AG04450 (cell line): Measurements from ENCODE around the gene MSANTD2. TPM values are rescaled to one million over a fixed set of nuclear protein-coding genes. Genes with fewer than 3 reads are reported as not detected.

Experiments used
- CTCF ChIA-PET: fragments of 300-600, 350-600 bp; formaldehyde crosslinking; extraction: SDS; loops from one replicate; lab custom pipeline; 2022; ENCODE audit warnings: antibody characterized with exemption, inconsistent platforms; lab: Charles Lee
- POLR2A ChIA-PET: fragments of 350-600 bp; formaldehyde crosslinking; extraction: SDS; loops from one replicate; lab custom pipeline; 2021; ENCODE audit warnings: antibody characterized with exemption, inconsistent platforms; lab: Yijun Ruan, JAX
- DNase-seq: peaks from one replicate; pipeline ENCODE4 v3.0.0-alpha.2; 2011; ENCODE audit warnings: low read depth, low spot score
- H3K27ac ChIP-seq: one replicate; pipeline ENCODE4 v1.5.1; 2012; ENCODE audit warnings: low read depth, low read length, control low read depth
- H3K27me3 ChIP-seq: one replicate; pipeline ENCODE4 v1.6.0; 2012; ENCODE audit warnings: low read length; ENCODE audit not compliant: control insufficient read depth, insufficient read depth
- H3K4me3 ChIP-seq: 2 replicates; pipeline ENCODE4 v1.5.1; 2011; ENCODE audit warnings: mild to moderate bottlenecking, low read depth, low read length, control low read depth
- H3K9me3 ChIP-seq: 2 replicates; pipeline ENCODE4 v1.5.1; 2012; ENCODE audit warnings: low read length; ENCODE audit not compliant: control insufficient read depth, insufficient read depth
- CTCF ChIP-seq: IDR thresholded peaks from 2 replicates; pipeline ENCODE4 v1.5.1; 2011; ENCODE audit warnings: low read depth, low read length, control low read depth, inconsistent platforms
- polyA plus RNA-seq: library from polyadenylated mRNA; depleted of rRNA; stranded (reverse); fragments of >200 nt; gene quantifications from 2 replicates; pipeline ENCODE4 v1.2.3, GENCODE V29; 2011

MSANTD2 gene
- polyA plus RNA-seq, 1 experiment: 9.8 TPM

- H3K4me3 ChIP-seq: no peak overlapping the region
- peaks cover 41% of the 10 kb centered on the region for H3K27me3 ChIP-seq
- CTCF ChIA-PET: no interaction called here
- no peak overlapping the region for H3K27ac ChIP-seq
- TF ChIP-seq CTCF: no peak
- no peak for DNase-seq
- H3K9me3 ChIP-seq: no peaks in the 10 kb centered on the region
- POLR2A ChIA-PET: no interaction called here
These were observed 78.0 kb downstream of the MSANTD2 start for GRCh38 chr11:124722176-124722575.

- Histone ChIP-seq H3K9me3 (no peaks in the 10 kb centered on the region), H3K27me3 (peaks cover 45% of the 10 kb centered on the region), H3K4me3 (no peak overlapping the region), H3K27ac (no peak overlapping the region)
- ChIA-PET CTCF (interaction anchor here (0.6 to 1.2 kb wide), 3 partner anchors 48 to 837 kb away, joined by 3 to 11 read pairs (median 3); no protein-coding TSS in a partner anchor), POLR2A (no interaction called here)
- DNase-seq: no peak
- TF ChIP-seq CTCF: no peak
These were observed 80.7 kb downstream of the MSANTD2 start for GRCh38 chr11:124719534-124719933.

GRCh38 chr11:124718801-124719200 is 81.4 kb downstream of the MSANTD2 start:
- no peak for DNase-seq
- H3K27ac ChIP-seq: no peak overlapping the region
- CTCF ChIA-PET: no interaction called here
- peaks cover 45% of the 10 kb centered on the region for H3K27me3 ChIP-seq
- no peak overlapping the region for H3K4me3 ChIP-seq
- no peaks in the 10 kb centered on the region for H3K9me3 ChIP-seq
- no peak for TF ChIP-seq CTCF
- POLR2A ChIA-PET: no interaction called here

GRCh38 chr11:124717786-124718651 is 82.2 kb downstream of the MSANTD2 start:
- peaks cover 44% of the 10 kb centered on the region for H3K27me3 ChIP-seq
- DNase-seq: no peak
- no peak overlapping the region for H3K27ac ChIP-seq
- POLR2A ChIA-PET: interaction anchor here (1.2 kb wide), 2 partner anchors 38 to 158 kb away, joined by 3 read pairs; no protein-coding TSS in a partner anchor
- CTCF ChIA-PET: interaction anchor here (0.6 to 1.2 kb wide), 4 partner anchors 45 to 718 kb away, joined by 3 to 8 read pairs (median 5); no protein-coding TSS in a partner anchor
- H3K4me3 ChIP-seq: peak overlapping the region; percentile 52
- TF ChIP-seq CTCF: no peak
- H3K9me3 ChIP-seq: no peaks in the 10 kb centered on the region

GRCh38 chr11:124717421-124717785 is 82.8 kb downstream of the MSANTD2 start:
- ChIA-PET CTCF (interaction anchor here (0.6 to 1.2 kb wide), 5 partner anchors 45 to 719 kb away, joined by 3 to 8 read pairs (median 4); no protein-coding TSS in a partner anchor), POLR2A (interaction anchor here (1.2 kb wide), 2 partner anchors 38 to 159 kb away, joined by 3 read pairs; no protein-coding TSS in a partner anchor)
- no peaks in the 10 kb centered on the region for H3K9me3 ChIP-seq
- no peak for DNase-seq
- H3K27me3 ChIP-seq: peaks cover 43% of the 10 kb centered on the region
- H3K27ac ChIP-seq: no peak overlapping the region
- no peak overlapping the region; the same call in 1 of the 2 replicates for H3K4me3 ChIP-seq
- TF ChIP-seq CTCF: no peak
